ENCODE measurements around the gene PRG3.

The PRG3 gene

DNA sequence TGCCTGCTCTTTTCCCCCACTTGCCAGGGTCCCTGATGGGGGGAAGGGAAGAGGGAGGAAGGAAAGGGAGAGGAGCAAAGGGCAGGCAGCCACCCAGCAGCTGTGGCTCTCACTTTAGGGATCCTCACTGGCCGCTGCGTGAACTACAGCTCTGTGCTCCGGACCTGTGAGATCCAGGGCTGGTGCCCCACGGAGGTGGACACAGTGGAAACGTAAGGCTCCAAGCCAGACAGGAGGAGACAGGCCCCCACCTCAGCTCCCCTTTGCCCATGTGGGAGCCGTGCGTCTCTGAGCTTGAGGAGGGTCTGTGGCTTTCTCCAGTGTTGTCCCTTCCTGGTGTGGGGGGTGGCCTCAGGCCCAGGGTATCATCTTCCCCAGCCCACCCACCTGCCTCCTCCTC, 32.9 kb downstream of the PRG3 start:
- no peak for DNase-seq (ENCODE audit: low read depth)
- H3K4me3 ChIP-seq (replicated peaks; ENCODE audit: low read depth, low read length), result no peak overlapping the region
- TF ChIP-seq CTCF (IDR thresholded peaks at IDR 0.05; ENCODE audit: low read length, missing control alignments), result no peak

DNA sequence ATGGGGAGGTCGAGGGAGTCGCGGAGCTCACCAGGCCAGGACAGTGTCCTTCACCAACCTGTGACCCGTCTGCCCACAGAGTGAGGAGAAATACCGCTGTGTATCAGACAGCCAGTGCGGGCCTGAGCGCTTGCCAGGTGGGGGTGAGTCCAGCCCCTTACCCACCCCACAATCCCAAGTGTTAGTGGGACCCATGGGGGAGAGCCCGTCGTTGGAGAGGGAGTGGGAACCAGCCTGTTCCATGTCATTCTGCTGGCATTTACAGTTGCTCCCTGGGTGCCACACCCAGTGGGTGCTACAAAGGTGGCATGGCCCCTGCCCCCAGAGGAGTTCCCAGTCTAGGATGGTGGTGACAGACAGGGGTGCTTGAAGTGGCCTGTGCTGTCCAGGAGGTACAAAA, 33.6 kb downstream of the PRG3 start:
- H3K4me3 ChIP-seq (replicated peaks; ENCODE audit: low read depth, low read length), result no peak overlapping the region
- TF ChIP-seq CTCF (IDR thresholded peaks at IDR 0.05; ENCODE audit: low read length, missing control alignments), result no peak
- no peak for DNase-seq (ENCODE audit: low read depth)

GRCh38 chr11:57345555-57346211, 35.3 kb downstream of the PRG3 start:
- peak; percentile 62 for TF ChIP-seq CTCF (IDR thresholded peaks at IDR 0.05; ENCODE audit: low read length, missing control alignments)
- no peak overlapping the region for H3K4me3 ChIP-seq (replicated peaks; ENCODE audit: low read depth, low read length)
- peak; percentile 76 for DNase-seq (ENCODE audit: low read depth)

GRCh38 chr11:57344826-57345225, 36.1 kb downstream of the PRG3 start:
- H3K4me3 ChIP-seq (replicated peaks; ENCODE audit: low read depth, low read length), result no peak overlapping the region
- DNase-seq (ENCODE audit: low read depth), result no peak
- no peak for TF ChIP-seq CTCF (IDR thresholded peaks at IDR 0.05; ENCODE audit: low read length, missing control alignments)

DNA sequence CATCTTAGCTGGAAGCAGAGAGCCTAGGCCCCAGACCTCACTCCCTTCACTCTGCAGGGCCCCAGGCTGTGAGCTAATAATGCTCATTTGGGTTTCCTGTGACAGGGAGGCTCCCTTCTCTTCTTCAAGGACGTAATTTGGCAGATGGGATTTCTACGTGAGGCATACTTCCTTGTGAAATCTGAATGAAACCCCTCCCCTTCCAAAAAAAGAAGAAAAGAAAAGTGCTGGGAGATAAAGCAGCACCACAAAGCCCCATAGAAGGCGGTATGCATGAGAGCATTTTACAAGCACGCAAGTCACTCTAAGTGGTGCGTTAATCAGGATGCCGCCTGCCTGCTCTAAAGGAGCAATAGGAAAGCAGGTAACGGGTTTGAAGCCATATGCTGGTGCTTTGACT, 37.1 kb downstream of the PRG3 start:
- no peak for TF ChIP-seq CTCF (IDR thresholded peaks at IDR 0.05; ENCODE audit: low read length, missing control alignments)
- H3K4me3 ChIP-seq (replicated peaks; ENCODE audit: low read depth, low read length), result no peak overlapping the region
- DNase-seq (ENCODE audit: low read depth), result no peak

- DNase-seq (ENCODE audit: low read depth), result no peak
- no peak overlapping the region for H3K4me3 ChIP-seq (replicated peaks; ENCODE audit: low read depth, low read length)
- no peak for TF ChIP-seq CTCF (IDR thresholded peaks at IDR 0.05; ENCODE audit: low read length, missing control alignments)
Measured at GRCh38 chr11:57342702-57343101, 38.2 kb downstream of the PRG3 start.

DNA sequence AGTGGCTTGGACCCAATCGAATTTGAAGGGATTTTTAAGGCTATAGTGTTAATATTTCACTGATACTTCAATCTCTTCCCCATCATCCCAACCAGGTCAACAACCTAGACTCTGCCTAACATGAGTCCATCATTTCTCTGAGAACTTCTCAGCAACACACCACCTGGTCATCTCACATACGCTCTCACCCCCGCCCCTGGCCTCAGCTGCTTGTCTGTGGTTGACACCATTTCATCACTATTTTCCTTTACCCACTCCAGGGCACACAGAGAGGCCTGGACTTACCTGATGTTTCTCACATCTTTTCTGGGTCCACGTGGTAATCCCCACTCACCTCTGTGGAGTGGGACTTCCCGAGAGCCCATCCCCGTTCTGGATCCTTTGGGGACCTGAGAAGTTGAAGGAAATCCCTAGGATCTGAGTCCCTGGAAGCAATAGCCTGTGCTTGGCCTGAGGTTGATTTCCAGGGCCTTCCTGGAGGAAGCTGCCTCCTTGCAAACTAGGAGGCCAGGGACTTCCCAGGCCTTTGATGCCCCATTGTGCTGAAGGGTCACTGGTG, 39.6 kb downstream of the PRG3 start:
- no peak for TF ChIP-seq CTCF (IDR thresholded peaks at IDR 0.05; ENCODE audit: low read length, missing control alignments)
- no peak overlapping the region for H3K4me3 ChIP-seq (replicated peaks; ENCODE audit: low read depth, low read length)
- no peak for DNase-seq (ENCODE audit: low read depth)
